ENCODE measurements around the gene ASXL3. TPM values are rescaled to one million over a fixed set of nuclear protein-coding genes. Genes with fewer than 3 reads are reported as not detected.

Gene ASXL3
- total RNA-seq, 2 donors from 2014 or later, result 0.59 to 1.7 TPM

DNA sequence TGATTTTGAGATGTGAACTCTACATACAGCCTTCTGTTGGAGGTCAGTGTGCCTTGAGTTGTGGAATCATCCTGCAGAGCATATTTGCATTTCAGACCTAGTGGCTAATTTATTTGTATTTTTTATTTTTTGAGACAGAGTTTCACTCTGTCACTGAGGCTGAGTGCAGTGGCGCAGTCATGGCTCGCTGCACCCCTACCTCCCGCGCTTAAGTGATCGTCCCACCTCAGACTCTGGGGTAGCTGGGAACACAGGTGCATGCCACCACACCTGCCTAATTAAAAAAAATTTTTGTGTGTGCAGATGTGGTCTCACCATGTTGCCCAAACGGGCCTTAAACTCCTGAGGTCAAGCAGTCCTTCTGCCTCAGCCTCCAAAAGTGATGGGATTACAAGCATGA is 104.4 kb downstream of the ASXL3 start:
- no peak for DNase-seq
- no peaks in the 10 kb centered on the region for H3K27me3 ChIP-seq
- H3K4me3 ChIP-seq, result no peak overlapping the region
- no peaks in the 10 kb centered on the region for H3K9me3 ChIP-seq
- TF ChIP-seq, protein P1, sequence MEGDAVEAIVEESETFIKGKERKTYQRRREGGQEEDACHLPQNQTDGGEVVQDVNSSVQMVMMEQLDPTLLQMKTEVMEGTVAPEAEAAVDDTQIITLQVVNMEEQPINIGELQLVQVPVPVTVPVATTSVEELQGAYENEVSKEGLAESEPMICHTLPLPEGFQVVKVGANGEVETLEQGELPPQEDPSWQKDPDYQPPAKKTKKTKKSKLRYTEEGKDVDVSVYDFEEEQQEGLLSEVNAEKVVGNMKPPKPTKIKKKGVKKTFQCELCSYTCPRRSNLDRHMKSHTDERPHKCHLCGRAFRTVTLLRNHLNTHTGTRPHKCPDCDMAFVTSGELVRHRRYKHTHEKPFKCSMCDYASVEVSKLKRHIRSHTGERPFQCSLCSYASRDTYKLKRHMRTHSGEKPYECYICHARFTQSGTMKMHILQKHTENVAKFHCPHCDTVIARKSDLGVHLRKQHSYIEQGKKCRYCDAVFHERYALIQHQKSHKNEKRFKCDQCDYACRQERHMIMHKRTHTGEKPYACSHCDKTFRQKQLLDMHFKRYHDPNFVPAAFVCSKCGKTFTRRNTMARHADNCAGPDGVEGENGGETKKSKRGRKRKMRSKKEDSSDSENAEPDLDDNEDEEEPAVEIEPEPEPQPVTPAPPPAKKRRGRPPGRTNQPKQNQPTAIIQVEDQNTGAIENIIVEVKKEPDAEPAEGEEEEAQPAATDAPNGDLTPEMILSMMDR (IDR thresholded peaks at IDR 0.05), result no peak
- intact Hi-C loops (cut with DNase I), result no loop called here
- no peaks in the 10 kb centered on the region for H3K36me3 ChIP-seq
- no peak overlapping the region for H3K9ac ChIP-seq (ENCODE audit: low read depth in 2 of 2, low read length in 2 of 2)
- no peaks in the 10 kb centered on the region for H3K4me1 ChIP-seq
- no peak overlapping the region for H3K27ac ChIP-seq

DNA sequence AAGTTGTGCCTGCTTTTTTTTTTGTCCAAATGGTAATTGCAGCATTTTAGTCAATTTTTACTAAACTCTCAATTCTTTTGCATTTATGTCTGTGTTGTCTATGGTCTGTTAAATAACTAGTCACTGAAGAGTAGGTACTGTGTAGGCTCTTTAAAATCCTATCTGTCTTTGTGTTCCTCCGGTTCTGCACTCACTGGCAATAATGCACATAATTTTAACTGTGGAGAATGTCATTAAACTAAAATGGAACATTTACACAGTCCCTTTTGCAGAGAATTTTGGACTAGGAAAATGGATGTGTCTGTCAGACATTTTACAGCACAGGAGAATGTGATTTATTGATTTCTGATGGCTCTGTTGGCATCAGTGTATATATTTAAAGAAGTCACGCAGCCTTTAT is 116.6 kb downstream of the ASXL3 start:
- intact Hi-C loops (cut with DNase I), result no loop called here
- Histone ChIP-seq H3K36me3 (no peaks in the 10 kb centered on the region), H3K4me3 (no peak overlapping the region), H3K27ac (no peak overlapping the region), H3K27me3 (no peaks in the 10 kb centered on the region), H3K9me3 (no peaks in the 10 kb centered on the region), H3K9ac (ENCODE audit: low read depth in 2 of 2, low read length in 2 of 2) (no peak overlapping the region), H3K4me1 (no peaks in the 10 kb centered on the region)
- TF ChIP-seq, protein P1 (IDR thresholded peaks at IDR 0.05), result no peak
- DNase-seq, result no peak

- Histone ChIP-seq H3K4me1 (no peaks in the 10 kb centered on the region), H3K36me3 (no peaks in the 10 kb centered on the region), H3K27me3 (no peaks in the 10 kb centered on the region), H3K4me3 (no peak overlapping the region), H3K9ac (ENCODE audit: low read depth in 2 of 2, low read length in 2 of 2) (no peak overlapping the region), H3K9me3 (no peaks in the 10 kb centered on the region), H3K27ac (no peak overlapping the region)
- no peak for DNase-seq
- TF ChIP-seq, protein P1 (IDR thresholded peaks at IDR 0.05), result no peak
- intact Hi-C loops (cut with DNase I), result no loop called here
Measured at GRCh38 chr18:33696332-33697162, 118.5 kb downstream of the ASXL3 start.

- no peak overlapping the region for H3K4me3 ChIP-seq
- intact Hi-C loops (cut with DNase I), result no loop called here
- H3K27ac ChIP-seq, result no peak overlapping the region
- H3K9me3 ChIP-seq, result no peaks in the 10 kb centered on the region
- H3K27me3 ChIP-seq, result no peaks in the 10 kb centered on the region
- TF ChIP-seq, protein P1 (IDR thresholded peaks at IDR 0.05), result no peak
- H3K9ac ChIP-seq (ENCODE audit: low read depth in 2 of 2, low read length in 2 of 2), result no peak overlapping the region
- H3K36me3 ChIP-seq, result no peaks in the 10 kb centered on the region
- H3K4me1 ChIP-seq, result no peaks in the 10 kb centered on the region
- DNase-seq, result no peak
Measured at GRCh38 chr18:33697498-33697897, 119.5 kb downstream of the ASXL3 start.

- H3K27me3 ChIP-seq, result no peaks in the 10 kb centered on the region
- no peak overlapping the region for H3K4me3 ChIP-seq
- intact Hi-C loops (cut with DNase I), result no loop called here
- no peaks in the 10 kb centered on the region for H3K36me3 ChIP-seq
- no peak overlapping the region for H3K27ac ChIP-seq
- no peaks in the 10 kb centered on the region for H3K4me1 ChIP-seq
- no peaks in the 10 kb centered on the region for H3K9me3 ChIP-seq
- no peak for DNase-seq
- H3K9ac ChIP-seq (ENCODE audit: low read depth in 2 of 2, low read length in 2 of 2), result no peak overlapping the region
- TF ChIP-seq, protein P1 (IDR thresholded peaks at IDR 0.05), result no peak
Measured at GRCh38 chr18:33699372-33699771, 121.4 kb downstream of the ASXL3 start.

Measured in colonic mucosa (tissue), 4 donors.